PC-9 (cell line): ENCODE data around the gene KCNK13. TPM values are rescaled to one million over a fixed set of nuclear protein-coding genes. Genes with fewer than 3 reads are reported as not detected.

Source experiments
- BruUV-seq: library from RNA; stranded (reverse); fragments of 400-500 nt; replicated peaks from 2 replicates; lab custom pipeline; 2021; lab: Mats Ljungman, UMichigan
- CTCF ChIA-PET: fragments of 300-600 bp; sonication (Branson Sonifier 250); formaldehyde crosslinking; loops from one replicate; lab custom pipeline; 2022; ENCODE audit warnings: antibody characterized with exemption; lab: Charles Lee
- POLR2A ChIA-PET: fragments of 300-600 bp; sonication (Branson Sonifier 250); formaldehyde crosslinking; loops from one replicate; lab custom pipeline; 2022; ENCODE audit warnings: antibody characterized with exemption; ENCODE audit not compliant: unreplicated experiment; lab: Charles Lee
- DNase-seq, 2 experiments: peaks; one replicate each; pipeline versions ENCODE4 v3.0.0 to v3.0.0-alpha.2; 2015 to 2022; ENCODE audit warnings: mixed read lengths in 1 of 2
- H2AFZ ChIP-seq: fragments of 200-600 bp; sonication (generic); 2 replicates; pipeline ENCODE4 v1.8.1; 2017; ENCODE audit warnings: antibody characterized with exemption
- H3F3A ChIP-seq: fragments of 200-600 bp; sonication (generic); 2 replicates; pipeline ENCODE4 v1.8.1; 2017; ENCODE audit warnings: antibody characterized with exemption, mild to moderate bottlenecking, low read depth; ENCODE audit not compliant: insufficient read depth
- H3K27ac ChIP-seq: fragments of 200-600 bp; sonication (generic); 2 replicates; pipeline ENCODE4 v1.6.1; 2016; ENCODE audit warnings: mixed run types
- H3K27me3 ChIP-seq: fragments of 200-600 bp; sonication (generic); 2 replicates; pipeline ENCODE4 v1.6.1; 2016; ENCODE audit warnings: low read depth, mixed run types; ENCODE audit not compliant: insufficient read depth
- H3K36me3 ChIP-seq: fragments of 200-600 bp; sonication (generic); 2 replicates; pipeline ENCODE4 v1.6.1; 2016; ENCODE audit warnings: low read depth, mixed run types
- H3K4me1 ChIP-seq: fragments of 200-600 bp; sonication (generic); replicated peaks from 2 replicates; pipeline ENCODE4 v1.6.1; 2016; ENCODE audit warnings: mixed run types; ENCODE audit not compliant: insufficient read depth
- H3K4me2 ChIP-seq: fragments of 200-600 bp; sonication (generic); 2 replicates; pipeline ENCODE4 v1.6.1; 2017; ENCODE audit warnings: mixed run types
- H3K4me3 ChIP-seq: fragments of 200-600 bp; sonication (generic); 2 replicates; pipeline ENCODE4 v1.6.1; 2016; ENCODE audit warnings: mixed run types
- H3K79me2 ChIP-seq: fragments of 200-600 bp; sonication (generic); 2 replicates; pipeline ENCODE4 v1.6.1; 2017; ENCODE audit warnings: low read depth, mixed run types
- H3K9me2 ChIP-seq: fragments of 200-600 bp; sonication (generic); 2 replicates; pipeline ENCODE4 v1.8.1; 2017; ENCODE audit warnings: mild to moderate bottlenecking; ENCODE audit not compliant: insufficient read depth
- H3K9me3 ChIP-seq: fragments of 200-600 bp; sonication (generic); 2 replicates; pipeline ENCODE4 v1.8.1; 2016; ENCODE audit warnings: low read depth; ENCODE audit not compliant: insufficient read depth
- H4K20me1 ChIP-seq: fragments of 200-600 bp; sonication (generic); 2 replicates; pipeline ENCODE4 v1.8.1; 2017; ENCODE audit not compliant: insufficient read depth
- EZH2 ChIP-seq: fragments of 200-600 bp; sonication (generic); IDR thresholded peaks from 2 replicates; pipeline ENCODE4 v1.8.0; 2017; ENCODE audit warnings: antibody characterized with exemption, low read depth
- intact Hi-C: fragments of 100-400 bp; cut with micrococcal nuclease; formaldehyde crosslinking; loops from one replicate; pipeline ENCODE4 v1.10.0; 2022; ENCODE audit not compliant: unreplicated experiment
- total RNA-seq: library from RNA; stranded (reverse); gene quantifications from 2 replicates; pipeline ENCODE4 v1.2.3, GENCODE V29; 2021
- TF ChIP-seq, protein P1 (sequence below): fragments of 200-600 bp; sonication (generic); conservative IDR thresholded peaks from 2 replicates; pipeline ENCODE4 v1.6.1; 2017; ENCODE audit warnings: mixed run types, antibody characterized with exemption, mild to moderate bottlenecking, moderate library complexity

KCNK13 gene
- total RNA-seq, 1 experiment from 2014 or later, result not detected

- CTCF ChIA-PET, result no interaction called here
- TF ChIP-seq, protein P1, sequence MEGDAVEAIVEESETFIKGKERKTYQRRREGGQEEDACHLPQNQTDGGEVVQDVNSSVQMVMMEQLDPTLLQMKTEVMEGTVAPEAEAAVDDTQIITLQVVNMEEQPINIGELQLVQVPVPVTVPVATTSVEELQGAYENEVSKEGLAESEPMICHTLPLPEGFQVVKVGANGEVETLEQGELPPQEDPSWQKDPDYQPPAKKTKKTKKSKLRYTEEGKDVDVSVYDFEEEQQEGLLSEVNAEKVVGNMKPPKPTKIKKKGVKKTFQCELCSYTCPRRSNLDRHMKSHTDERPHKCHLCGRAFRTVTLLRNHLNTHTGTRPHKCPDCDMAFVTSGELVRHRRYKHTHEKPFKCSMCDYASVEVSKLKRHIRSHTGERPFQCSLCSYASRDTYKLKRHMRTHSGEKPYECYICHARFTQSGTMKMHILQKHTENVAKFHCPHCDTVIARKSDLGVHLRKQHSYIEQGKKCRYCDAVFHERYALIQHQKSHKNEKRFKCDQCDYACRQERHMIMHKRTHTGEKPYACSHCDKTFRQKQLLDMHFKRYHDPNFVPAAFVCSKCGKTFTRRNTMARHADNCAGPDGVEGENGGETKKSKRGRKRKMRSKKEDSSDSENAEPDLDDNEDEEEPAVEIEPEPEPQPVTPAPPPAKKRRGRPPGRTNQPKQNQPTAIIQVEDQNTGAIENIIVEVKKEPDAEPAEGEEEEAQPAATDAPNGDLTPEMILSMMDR, result no peak
- no peak for TF ChIP-seq EZH2
- POLR2A ChIA-PET, result no interaction called here
- Histone ChIP-seq H3K4me2 (no peak overlapping the region), H3K27me3 (peaks cover 6% of the 10 kb centered on the region; the same call in 1 of the 2 replicates), H2AFZ (no peak overlapping the region), H3K4me3 (no peak overlapping the region), H3K9me2 (no peaks in the 10 kb centered on the region), H3K4me1 (no peaks in the 10 kb centered on the region), H3K27ac (no peak overlapping the region), H4K20me1 (no peaks in the 10 kb centered on the region), H3K36me3 (no peaks in the 10 kb centered on the region), H3F3A (no peaks in the 10 kb centered on the region), H3K79me2 (no peaks in the 10 kb centered on the region), H3K9me3 (no peaks in the 10 kb centered on the region)
- DNase-seq, result no peak
- no TSS peak for BruUV-seq
- intact Hi-C loops, result no loop called here
Observed at GRCh38 chr14:90179809-90180779, 118.3 kb downstream of the KCNK13 start.

- no peak overlapping the region for H3K27ac ChIP-seq
- H3K4me2 ChIP-seq, result no peak overlapping the region
- no peak overlapping the region for H3K4me3 ChIP-seq
- no peaks in the 10 kb centered on the region for H3K36me3 ChIP-seq
- ChIA-PET CTCF (no interaction called here), POLR2A (no interaction called here)
- no peaks in the 10 kb centered on the region for H3K9me3 ChIP-seq
- no peaks in the 10 kb centered on the region for H4K20me1 ChIP-seq
- no peak overlapping the region for H2AFZ ChIP-seq
- no peaks in the 10 kb centered on the region for H3F3A ChIP-seq
- intact Hi-C loops, result no loop called here
- no peak for TF ChIP-seq EZH2
- TF ChIP-seq, protein P1, result no peak
- H3K79me2 ChIP-seq, result no peaks in the 10 kb centered on the region
- no TSS peak for BruUV-seq
- DNase-seq, result no peak
- peaks cover 10% of the 10 kb centered on the region; the same call in 1 of the 2 replicates for H3K27me3 ChIP-seq
- H3K9me2 ChIP-seq, result no peaks in the 10 kb centered on the region
- H3K4me1 ChIP-seq, result no peaks in the 10 kb centered on the region
Observed at GRCh38 chr14:90184094-90184493, 122.3 kb downstream of the KCNK13 start.

- H3K36me3 ChIP-seq, result no peaks in the 10 kb centered on the region
- H4K20me1 ChIP-seq, result no peaks in the 10 kb centered on the region
- H3K4me3 ChIP-seq, result no peak overlapping the region
- POLR2A ChIA-PET, result no interaction called here
- no peaks in the 10 kb centered on the region for H3K9me2 ChIP-seq
- TF ChIP-seq, protein P1, result no peak
- TF ChIP-seq EZH2, result no peak
- DNase-seq, result no peak
- H2AFZ ChIP-seq, result no peak overlapping the region
- intact Hi-C loops, result no loop called here
- no peaks in the 10 kb centered on the region for H3K4me1 ChIP-seq
- no peak overlapping the region for H3K4me2 ChIP-seq
- H3K79me2 ChIP-seq, result no peaks in the 10 kb centered on the region
- H3K9me3 ChIP-seq, result no peaks in the 10 kb centered on the region
- H3K27ac ChIP-seq, result no peak overlapping the region
- H3K27me3 ChIP-seq, result peaks cover 10% of the 10 kb centered on the region; the same call in 1 of the 2 replicates
- BruUV-seq, result no TSS peak
- CTCF ChIA-PET, result no interaction called here
- no peaks in the 10 kb centered on the region for H3F3A ChIP-seq
Observed at GRCh38 chr14:90184571-90185266, 122.9 kb downstream of the KCNK13 start.
